GM19035 (cell line): Measurements from ENCODE around the gene WDFY3.

ENCODE experiments used
- ATAC-seq: cut with Tn5 transposase; IDR thresholded peaks from one replicate; pipeline ENCODE4 v1.9.1; 2021; ENCODE audit not compliant: unreplicated experiment

The WDFY3 gene

DNA sequence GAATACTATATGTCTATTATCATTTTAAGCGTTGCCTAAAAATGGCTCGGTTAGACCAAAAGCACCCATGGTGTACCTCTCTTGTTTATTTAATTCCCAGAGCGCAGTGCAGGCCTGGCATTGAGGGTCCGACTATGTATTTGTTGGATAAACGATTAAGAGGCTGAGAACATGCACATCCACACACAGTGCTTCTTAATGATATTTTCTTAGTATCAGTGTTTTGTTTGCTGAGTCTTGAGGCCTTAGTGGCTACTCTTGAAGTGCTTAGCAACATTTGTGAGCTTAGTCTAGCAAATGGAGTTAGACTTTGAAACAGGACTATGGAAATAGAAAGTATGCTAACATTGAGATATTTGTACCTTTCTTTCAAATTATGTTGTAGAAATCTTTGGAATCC, 339.8 kb downstream of the WDFY3 start:
- ATAC-seq = no peak

DNA sequence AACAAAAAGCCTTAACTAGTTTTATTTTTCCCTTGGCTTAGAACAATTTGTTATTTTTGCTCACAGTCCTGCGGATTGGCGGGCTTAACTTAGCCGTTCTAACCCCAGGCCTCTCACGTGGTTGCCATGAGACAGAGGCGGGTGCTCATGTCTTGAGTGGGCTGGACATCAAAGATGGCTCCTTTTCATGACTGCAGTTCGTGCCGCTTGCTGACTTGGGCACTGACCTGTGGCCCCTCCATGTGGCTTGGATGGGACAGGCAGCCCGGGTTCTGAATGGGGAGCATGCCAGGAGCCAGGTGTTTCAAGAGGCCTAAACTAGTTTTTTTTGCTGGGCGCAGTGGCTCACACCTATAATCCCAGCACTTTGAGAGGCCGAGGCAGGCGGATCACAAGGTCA, 342.8 kb downstream of the WDFY3 start:
- ATAC-seq = no peak

DNA sequence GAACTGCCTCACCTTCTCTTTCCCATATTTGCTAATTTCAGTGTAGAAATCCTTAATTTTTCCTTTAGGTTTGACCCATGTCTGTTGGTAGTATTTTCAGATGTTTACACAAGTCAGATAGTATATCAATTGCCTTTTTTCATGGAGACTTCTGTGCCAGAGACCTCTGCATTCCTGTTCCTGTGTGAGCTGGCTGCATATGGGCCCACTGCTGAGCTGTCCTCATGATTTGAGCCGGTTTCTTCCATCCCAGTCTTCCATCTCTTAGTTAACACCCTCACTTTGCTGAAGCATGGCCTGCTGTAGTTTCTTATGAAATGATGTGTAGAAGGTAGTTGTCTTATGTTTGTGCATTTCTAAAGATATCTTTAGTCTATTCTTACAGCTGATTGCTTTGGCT, 343.5 kb downstream of the WDFY3 start:
- no peak for ATAC-seq
